NB4 (cell line): ENCODE measurements around the gene MRPL33.

Experiments
- CTCF ChIP-seq: IDR thresholded peaks from one replicate; pipeline ENCODE4 v1.5.1; 2012; ENCODE audit warnings: low read depth, low read length
- POLR2A ChIP-seq: IDR thresholded peaks from 2 replicates; pipeline ENCODE4 v1.6.1; 2011; ENCODE audit warnings: mild to moderate bottlenecking; ENCODE audit not compliant: insufficient read length; ENCODE audit errors: extremely low read depth
- TF ChIP-seq, protein P1 (sequence below): IDR thresholded peaks from 2 replicates; pipeline ENCODE4 v1.6.1; 2011; ENCODE audit warnings: low read depth, low read length

- TF ChIP-seq CTCF (no peak), POLR2A (no peak)
- TF ChIP-seq, protein P1, sequence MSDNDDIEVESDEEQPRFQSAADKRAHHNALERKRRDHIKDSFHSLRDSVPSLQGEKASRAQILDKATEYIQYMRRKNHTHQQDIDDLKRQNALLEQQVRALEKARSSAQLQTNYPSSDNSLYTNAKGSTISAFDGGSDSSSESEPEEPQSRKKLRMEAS, result no peak
These were observed 33.7 kb upstream of the MRPL33 start for GRCh38 chr2:27737676-27738348.
